Spleen (tissue), 7 donors: ENCODE measurements around the gene OSBPL7.

ENCODE experiments used
- POLR2A ChIP-seq, 3 donors: fragments of 450-650 bp; IDR thresholded peaks; one replicate each; pipeline ENCODE4 v1.5.1; 2017; ENCODE audit warnings: antibody characterized with exemption in 3 of 3, mild to moderate bottlenecking in 1 of 3
- TF ChIP-seq, protein P1 (sequence below), 11 experiments: fragments of 200-600 bp in 7 of 11; fragments of 450-650 bp in 4 of 11; sonication (generic) in 4 of 11; IDR thresholded peaks in 8 of 11; conservative IDR thresholded peaks in 3 of 11; 1 replicate in 7 of 11; 2 replicates in 4 of 11; pipeline versions ENCODE4 v1.4.0 to v1.8.0; 2016 to 2021; ENCODE audit warnings: antibody characterized with exemption in 11 of 11, inconsistent platforms in 4 of 11, mild to moderate bottlenecking in 1 of 11
- donor health status: DM: no; HTN: no; CAD: no; lungs with moderate emphysema.
- donor health status: DM: no; HTN: no; CAD: no.
- donor health status: DM: no; HTN: no; CAD: no.

DNA sequence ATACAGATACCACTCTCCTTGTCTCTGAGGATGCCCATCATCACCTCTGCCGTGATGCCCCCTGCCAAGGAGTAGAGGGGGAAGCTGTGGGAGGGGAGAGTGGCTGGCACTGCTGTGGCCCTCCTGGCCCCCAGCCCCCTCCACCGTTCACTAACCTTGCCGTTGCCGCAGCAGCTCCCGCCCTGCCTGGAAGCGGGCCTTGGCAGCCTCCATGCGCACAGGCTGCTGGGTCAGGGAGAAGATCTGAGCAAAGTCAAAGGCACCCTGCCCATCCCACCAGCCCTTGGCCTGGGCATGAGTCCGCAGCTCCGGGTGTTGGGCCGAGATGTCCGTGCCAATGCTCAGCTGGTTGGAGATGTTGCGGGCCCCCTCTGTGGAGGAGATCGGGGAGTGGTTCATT lies 17.0 kb upstream of the OSBPL7 start:
- TF ChIP-seq POLR2A (IDR thresholded peaks at IDR 0.05) = no peak
- TF ChIP-seq, protein P1, sequence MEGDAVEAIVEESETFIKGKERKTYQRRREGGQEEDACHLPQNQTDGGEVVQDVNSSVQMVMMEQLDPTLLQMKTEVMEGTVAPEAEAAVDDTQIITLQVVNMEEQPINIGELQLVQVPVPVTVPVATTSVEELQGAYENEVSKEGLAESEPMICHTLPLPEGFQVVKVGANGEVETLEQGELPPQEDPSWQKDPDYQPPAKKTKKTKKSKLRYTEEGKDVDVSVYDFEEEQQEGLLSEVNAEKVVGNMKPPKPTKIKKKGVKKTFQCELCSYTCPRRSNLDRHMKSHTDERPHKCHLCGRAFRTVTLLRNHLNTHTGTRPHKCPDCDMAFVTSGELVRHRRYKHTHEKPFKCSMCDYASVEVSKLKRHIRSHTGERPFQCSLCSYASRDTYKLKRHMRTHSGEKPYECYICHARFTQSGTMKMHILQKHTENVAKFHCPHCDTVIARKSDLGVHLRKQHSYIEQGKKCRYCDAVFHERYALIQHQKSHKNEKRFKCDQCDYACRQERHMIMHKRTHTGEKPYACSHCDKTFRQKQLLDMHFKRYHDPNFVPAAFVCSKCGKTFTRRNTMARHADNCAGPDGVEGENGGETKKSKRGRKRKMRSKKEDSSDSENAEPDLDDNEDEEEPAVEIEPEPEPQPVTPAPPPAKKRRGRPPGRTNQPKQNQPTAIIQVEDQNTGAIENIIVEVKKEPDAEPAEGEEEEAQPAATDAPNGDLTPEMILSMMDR (IDR thresholded peaks at IDR 0.05 in 8 of 11, conservative IDR thresholded peaks at IDR 0.05 in 3 of 11) = no peak
